Stimulated activated CD8-positive, alpha-beta memory T cell treated with anti-CD3 and anti-CD28 coated beads, Interleukin-4, amount 100 ng/mL, for 24 hours (primary cell): ENCODE data around the gene SIRT7.
"Not testable (repeated sequence)": the region's sequence is repeated elsewhere in the genome, so short reads cannot be mapped to it uniquely, and the experiment has no call there.

ENCODE experiments used
- DNase-seq: peaks from one replicate; pipeline ENCODE4 v3.0.0-alpha.2; 2020; ENCODE audit warnings: low read depth

Gene SIRT7

DNA sequence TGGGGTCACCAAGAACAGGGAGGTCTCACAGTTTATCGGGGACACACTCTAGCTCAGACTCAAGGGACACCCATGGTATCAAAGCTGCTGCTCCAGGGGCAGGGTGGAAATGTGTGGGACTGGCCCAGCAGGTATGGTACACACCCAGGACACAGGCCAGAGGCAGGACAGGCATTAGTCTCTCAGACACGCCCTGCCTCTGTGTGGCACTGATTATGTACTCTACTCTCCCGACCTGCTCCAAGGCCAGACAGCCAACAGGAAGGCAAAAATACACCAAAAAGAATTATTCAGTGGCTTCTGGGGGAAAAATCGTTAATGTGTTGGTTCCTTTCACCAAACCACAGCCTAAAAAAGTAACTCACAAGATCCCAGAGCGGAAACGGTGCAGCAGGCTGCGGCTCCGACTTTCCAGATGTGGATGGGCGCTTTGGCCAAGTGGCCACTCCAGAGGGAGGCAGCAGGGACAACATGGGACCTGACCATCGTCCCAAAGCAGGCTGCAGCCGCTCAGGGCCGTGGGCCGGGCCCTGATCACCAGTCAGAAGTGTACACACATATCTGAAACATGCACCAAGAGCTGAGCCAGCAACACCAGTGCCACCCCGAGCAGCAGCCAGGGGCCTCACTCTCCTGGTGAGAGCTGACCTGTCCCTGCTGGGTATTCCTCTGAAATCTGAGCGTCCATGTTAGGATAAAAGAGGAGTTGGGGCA is 1.0 kb upstream of the SIRT7 start:
- DNase-seq: no peak

DNA sequence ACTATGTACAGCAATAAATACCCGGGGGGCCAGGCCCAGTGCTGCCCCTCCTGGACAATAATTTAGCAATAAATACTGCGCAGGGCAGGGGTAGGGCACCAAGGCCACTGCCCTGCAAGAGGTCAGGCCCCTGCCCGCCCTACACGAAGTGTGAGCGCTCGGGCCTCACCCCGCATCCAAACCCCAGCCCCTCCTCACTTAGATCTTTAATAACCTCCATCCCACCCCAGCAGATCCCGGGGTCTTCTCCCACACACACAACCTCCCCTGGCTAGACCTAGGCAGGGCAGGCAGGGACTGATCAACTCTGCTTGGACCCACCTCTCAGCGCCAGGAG is 325 bp upstream of the SIRT7 start:
- DNase-seq: not testable (repeated sequence)

DNA sequence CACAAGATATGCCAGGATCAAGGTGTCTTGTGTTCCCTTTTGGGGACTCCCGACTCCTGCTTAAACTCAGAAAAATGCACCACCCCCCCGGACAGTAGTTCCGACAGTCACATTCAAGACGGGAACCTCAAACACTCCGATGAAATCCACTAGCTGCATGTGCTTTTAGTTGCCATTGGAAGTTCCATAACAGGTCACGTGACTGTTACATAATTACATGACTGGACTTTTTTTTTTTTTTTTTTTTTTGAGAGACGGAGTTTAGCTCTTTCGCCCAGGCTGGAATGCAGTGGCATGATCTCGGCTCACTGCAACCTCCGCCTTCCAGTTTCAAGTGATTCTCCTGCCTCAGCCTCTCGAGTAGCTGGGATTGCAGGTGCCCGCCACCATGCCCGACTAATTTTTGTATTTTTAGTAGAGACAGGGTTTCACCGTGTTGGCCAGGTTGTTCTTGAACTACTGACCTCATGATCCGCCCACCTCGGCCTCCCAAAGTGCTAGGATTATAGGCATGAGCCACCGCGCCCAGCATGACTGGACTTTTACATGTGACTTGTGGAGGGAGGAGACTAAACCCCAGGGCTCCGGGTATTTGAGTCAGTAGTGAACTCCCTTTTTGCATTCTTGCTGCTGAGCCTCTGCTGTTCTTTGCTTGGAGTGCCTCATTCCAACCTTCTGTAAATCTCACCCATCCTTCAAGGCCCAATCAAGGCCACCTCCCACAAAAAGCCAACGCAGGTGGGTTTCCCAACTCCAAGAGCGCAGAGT is 1.6 kb downstream of the SIRT7 start:
- no peak for DNase-seq

DNA sequence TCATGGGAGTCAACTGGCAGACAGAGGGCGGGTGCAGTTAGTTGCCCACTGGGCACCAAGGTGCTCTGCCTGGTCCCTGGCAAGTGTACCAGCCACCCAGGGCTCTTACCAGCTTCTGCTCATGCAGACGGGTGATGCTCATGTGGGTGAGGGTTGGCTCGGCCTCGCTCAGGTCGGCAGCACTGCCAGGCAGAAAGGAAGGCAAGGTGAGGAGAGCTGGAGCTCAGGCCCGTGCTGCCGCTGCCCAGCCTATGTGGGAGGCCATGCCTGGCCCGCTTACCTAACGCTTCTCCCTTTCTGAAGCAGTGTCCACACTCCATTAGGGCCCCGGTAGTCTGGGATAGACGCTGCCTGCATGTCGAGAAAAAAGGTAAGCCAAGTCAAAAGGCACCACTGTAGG is 2.6 kb downstream of the SIRT7 start:
- DNase-seq: no peak

DNA sequence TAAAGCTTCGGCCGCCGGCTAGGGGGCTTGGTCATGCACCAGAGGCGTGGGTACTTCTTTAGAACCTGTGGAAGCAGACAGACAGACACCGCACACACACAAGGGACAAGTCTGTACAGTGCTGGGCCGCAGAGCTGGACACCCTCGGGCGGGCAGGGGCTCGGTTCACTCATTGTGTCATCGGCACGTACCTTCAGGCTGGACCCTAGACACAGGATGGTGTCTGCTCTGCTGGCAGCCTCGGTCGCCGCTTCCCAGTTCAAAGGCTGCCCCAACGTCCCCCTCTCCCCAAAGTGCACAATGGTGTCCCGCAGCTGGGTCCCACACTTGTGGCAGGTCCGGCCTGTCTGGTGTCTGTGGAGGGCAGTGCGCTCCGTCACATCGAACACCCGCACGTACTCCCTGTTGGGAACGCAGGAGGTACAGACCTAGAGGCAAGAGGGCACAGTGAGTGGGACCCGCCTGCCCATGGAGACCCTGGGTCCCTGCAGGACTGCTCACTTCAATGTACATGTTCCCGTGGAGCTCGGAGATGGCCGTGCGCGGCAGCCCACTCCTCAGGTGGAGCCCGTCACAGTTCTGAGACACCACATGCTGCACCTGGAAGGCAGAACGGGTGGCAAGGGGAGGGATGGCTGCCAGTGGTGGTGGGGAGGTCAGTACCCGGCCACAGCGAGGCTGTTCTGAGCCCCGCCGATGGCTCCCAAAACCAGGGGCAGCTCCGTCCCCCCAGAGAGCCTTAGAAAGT is 3.7 kb downstream of the SIRT7 start:
- DNase-seq: no peak

DNA sequence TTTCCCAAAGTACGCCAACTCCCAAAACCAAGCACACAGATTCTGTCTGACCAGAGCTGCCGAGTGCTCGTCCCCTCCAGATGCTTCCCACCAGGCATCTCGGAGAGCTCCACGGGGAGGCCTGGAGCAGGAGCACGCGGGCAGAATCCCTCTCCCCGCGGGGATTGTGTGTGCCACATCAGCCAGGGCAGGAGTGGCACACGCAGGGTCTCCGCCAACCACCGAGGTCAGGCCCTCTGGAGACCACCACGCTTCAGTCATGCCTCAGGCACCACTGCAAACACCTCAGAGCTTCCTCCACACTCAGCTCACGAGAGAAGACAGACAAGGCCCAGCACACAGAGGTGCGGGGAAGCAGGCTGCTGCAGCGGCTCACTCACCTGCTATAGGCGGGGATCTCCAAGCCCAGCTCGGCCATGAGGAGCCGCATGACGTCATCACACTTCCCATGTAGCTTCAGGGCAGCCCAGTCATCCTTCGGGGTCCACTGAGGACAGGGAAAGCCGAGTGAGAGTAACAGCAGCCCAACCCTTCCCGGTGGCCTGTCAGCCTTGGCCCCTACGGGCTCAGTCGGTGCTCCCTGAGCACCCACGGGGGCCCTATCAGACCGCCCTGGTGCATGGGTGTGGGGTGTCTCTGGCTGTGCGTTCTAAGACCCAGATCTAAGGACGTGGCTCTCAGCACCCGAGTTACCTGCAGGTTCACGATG is 4.4 kb downstream of the SIRT7 start:
- DNase-seq: no peak

DNA sequence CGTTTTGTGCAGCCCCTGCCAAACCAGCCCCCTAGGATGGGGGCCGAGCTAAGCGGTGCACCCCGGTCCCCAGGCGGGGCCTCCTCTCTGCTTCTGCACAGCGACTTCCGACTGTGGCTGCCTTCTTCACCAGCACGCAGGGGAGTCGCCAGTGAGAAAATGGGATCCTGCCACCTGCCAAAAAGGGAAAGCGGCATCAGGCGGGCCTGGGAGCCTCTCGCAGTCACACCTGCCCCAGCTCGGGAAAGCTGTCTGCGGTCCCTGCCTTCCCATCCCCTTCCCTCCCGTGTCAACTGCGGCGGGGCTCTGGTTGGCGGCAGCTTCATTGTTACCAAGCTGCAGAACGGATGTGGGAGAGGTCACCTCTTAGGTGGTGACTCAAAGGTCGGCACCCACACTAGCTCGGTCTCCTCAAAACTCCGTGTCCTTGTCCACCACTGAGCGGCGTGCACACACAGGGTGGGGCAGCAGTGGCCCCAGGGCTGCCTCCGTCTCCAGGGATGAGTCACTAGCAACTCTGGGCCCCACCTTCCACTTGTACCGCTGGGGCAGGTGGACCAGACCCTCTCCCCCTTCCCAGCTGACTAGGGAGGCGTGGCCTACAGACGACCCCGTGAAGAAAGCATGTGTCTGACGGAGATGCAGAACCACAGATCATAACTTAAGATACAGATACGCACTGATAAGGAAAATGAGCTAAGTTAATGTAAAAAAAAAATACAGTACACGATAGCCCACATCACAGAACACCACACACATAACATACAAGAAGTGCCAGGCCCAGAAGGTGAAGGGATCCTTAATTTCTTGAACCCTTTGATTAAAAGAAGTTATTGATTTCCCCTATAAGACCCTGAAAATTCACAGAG is 5.3 kb downstream of the SIRT7 start:
- DNase-seq: no peak

DNA sequence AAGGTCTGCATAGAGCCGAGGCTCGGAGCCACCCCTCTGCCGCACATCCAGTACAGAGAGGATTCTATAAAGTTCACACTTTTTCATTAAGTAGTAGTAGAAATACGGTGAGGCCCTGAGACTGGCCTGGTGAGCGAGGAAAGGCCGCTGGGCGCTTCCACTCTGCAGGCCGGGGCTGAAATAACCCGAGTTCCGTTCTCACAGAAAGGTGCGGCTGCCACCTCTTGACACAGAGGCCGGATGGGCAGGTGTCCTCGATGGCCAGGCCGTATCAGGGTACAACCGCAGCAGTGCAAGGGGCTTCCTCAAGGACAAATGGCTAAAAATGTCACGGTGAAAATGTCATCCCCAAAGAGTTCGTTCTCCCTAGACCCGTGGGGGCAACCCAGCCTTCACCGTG is 6.0 kb downstream of the SIRT7 start:
- no peak for DNase-seq

DNA sequence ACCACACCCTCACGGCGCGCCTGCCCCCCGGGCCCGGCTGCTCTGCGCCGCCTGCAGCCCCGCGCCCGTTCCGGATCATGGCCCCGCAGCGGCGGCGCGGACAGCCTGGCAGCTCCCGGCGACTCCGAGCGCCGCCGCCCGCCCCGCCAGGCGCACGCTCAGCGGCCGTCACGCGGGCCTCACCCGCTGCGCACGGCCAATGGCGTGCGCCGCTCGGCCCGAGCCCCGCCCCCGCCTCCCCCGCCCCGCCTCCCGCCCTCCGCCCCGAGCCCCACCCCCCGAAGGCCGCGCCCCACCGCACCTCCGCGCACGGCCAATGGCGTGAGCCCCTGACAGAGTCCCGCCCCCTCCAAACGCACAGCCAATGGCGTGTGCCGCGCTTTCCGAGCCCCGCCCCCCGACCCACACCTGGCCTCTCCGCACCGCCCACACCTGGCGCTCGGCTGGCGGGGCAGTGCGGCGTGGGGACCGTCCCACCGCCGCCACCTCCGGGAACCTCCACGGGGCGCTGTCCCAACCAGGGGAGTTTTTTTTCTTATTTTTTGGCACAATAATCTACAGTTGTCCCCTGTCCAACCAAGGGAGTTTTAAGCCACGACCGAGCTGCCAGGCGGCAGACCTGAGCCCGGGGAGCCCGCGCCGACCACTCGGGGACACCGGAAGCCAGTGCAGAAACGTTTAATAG is 6.6 kb downstream of the SIRT7 start, which contains the start of gene PCYT2:
TSS of gene PCYT2 (minus strand) at position 123 of the 685 bp plus-strand sequence. CDS start at position 79, 44 bp downstream.
- DNase-seq: peak; percentile 85

DNA sequence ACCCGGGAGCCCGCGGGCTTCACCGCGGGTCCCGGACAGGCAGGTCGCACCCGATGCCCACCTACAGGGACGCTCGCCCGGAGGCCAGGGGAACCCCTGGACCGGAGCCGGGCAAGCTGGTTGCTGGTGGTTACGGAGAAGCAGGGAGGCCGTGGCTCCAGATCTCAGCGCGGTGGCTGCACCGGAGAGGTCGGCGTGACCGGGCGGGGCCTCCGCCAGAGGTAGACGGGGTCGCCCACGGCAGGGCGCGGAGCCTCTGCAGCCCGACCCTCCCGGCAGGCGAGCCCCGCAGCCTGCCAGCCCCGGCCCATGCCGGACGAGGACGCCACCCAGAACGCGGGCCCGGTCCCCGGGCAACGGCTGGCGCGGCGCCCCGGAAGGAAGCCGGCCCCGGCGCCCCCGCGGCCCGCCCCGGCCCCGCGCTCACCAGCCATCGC is 7.1 kb downstream of the SIRT7 start:
- DNase-seq: no peak

DNA sequence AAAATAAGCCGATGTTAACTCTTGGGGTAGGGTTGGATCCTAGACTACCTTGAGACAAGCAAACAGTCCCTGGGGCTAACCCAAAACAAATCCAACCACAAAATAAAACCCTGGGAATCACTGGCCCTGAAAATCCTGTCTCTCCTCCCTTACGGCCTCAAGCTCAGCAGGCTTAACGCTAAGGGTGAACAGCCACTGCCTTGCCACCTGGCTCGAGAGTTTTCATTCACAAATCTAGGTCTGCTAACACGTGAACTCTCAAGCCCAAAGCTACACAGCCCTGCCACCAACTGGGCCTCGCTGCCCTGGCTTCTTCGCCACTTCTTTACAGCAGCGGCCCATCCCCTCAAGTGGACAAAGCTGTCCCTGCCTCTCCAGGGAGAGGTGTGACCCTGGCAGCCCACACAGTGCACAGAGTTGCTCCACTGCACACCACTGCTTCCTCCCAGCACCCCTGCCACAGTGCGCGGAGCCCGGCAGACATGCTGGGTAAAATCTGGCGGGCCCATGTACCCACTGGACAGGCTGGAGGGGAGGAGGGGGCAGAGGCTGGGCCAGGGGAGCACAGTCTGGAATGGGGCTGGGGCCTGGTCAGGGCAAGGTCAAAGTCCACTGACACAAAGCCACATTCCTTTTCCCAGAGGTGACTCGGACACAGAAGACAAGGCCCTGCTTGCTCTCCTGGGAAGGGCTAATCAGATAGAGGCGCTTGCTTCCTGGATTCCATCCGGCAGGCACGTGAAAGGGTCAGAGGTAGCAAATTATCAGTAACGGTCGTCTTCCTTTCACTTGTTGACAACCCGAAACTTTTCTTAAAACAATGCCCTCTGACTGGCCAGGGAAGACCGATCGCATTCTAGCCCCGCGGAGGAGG is 7.8 kb downstream of the SIRT7 start:
- DNase-seq: no peak

DNA sequence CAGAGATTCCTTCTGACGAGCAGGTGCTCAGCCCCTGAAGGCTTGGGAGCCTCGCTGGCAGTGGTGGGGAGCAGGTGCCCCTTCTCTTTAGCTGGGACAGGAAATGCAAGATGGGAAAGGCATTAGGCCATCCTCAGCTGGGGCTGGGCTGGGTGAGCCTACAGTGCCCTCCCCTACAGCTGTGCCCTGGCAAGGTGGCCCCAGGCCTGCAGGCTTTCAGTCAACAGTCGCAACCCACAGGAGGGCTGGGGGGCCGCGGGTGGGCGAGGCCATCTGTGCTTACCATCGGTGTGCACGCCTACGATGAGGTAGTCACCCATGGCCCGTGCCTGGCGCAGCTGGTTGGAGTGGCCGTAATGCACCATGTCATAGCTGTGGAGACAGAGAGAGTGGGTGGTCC is 8.7 kb downstream of the SIRT7 start:
- DNase-seq: no peak

DNA sequence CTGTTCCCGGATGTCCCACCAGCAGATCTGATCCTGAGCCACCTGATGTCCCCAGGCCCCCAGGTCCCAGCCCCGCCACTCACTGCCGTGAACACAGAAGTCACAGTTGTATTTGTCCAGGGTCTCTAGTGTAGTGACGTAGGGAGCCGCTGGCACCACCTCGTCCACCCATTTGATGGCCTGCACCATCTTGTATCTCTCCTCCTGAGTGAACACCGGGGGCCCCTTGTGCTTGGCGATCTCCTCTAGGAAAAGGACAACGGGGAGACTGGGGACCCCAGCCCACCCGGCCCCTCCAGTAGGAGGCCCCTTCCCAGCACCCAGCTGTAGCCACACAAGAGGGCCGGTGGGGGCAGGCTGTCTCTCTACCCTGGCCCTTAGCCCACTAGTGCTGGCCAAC is 9.2 kb downstream of the SIRT7 start:
- no peak for DNase-seq

DNA sequence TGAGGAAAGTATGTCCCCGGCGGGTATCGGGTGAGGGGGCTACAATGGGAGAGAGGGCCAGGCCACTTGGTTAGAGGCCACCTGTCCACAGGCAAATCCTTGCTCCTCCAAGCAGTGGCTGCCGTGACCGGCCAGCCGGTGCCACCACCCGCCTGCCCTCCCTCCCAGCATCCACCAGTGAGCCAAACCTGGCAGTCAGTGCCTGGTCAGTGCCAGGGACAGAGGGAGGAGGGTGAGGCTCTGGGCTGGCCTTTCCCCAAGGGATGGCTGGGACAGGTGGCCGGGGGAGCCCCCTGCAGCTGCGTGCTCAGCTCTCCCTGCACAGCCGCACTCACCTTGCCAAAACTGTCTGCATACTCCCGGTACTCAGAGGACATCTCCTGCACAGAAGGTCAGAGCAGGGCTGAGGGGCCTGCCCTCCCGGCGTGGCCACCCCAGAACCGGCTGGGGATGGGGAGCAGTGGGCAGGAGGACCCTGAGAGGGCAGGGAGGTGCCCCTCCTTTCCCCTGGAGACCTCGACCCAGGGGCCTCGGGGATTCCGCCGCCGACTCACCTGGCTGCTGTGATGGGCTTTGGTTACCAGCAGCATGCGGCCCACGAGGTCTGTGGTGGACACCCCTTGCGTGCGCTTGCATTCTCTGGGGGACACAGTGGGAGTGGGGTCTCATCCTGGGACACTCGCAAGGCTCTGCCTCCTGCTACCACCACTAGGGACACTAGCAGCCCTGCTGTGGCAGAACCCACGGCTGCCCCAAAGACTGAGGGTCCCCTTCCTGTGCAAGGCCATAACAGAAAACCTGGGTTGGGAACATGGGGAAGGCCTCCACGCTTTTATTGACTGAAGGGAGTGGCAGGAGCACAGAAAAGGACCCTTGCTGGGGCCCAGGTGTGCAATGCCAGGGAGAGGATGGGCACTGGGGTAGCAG is 10.5 kb downstream of the SIRT7 start:
- DNase-seq: no peak

DNA sequence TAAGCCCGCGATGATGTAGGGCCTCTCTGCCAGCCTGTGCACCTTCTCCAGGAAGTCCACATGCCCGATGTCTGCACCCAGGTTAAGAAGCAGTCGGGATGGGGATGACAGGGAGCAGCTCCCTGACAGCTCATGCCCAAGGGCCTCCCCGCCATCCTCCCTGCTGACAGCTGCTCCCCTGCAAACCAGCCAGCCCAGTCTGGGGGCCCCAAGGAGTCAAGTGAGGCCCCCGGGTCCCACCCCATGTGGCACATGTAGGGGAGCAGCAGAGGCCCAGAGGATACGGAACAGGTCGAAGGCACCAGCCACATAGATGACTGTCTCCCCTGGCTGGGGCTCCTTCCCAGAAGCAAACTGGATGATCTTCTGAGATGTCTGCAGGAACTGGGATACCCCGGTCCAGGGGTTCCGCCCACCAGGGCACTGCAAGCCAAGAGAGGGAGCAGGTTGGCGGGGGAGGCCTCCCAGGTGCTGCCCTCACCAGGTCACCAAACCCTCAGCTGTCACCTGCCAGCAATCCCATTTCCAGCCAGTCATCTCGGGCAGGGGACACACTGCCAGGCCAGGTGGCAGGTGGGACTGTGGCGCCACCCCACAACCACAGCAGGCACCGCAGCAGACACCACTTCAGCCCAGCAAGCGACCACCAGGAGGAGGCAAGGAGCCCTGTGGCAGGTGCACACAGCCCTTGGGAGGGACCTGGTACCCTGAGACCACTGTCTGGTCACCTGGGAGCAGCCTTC is 11.3 kb downstream of the SIRT7 start:
- no peak for DNase-seq

DNA sequence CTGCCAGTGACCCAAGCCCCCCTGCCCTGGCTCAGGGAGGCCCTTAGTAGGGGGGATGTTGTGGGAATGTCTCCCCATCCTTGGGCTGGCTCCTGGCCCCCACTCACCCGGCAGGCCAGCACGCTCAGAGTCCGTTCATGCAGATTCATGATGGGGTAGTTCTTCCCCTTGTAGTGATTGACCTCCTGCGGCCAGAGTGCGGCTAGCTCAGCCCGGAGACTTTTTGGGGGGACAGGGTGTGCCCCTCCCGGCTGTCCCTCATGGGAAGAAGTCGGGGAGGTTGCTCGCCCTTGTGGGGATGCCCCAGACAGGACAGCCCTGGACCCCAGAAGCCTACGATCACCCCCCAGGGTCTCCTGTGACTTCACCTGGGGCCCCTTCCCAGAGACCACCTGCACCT is 12.0 kb downstream of the SIRT7 start:
- no peak for DNase-seq

DNA sequence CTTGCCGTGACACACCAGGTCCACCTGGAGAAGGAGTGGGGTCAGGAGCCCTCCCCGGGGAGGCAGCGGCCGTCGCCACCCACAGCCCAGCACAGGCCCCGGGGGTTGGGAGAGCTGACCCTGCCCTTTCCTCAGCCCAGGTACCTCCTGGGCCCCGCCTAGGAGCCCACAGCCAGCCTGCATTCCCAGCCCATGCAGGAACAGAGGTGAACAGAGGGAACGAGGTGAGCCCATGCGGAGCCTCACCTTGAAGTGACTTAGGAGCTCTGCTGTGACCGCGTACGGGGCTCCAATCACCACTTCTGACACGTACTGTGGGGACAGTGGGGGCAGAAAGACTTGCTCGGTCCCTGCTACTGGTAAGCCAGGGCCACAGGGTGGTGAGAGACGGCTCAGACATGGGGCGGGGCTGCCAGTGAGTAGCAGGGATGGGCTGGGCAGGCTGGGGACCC is 12.5 kb downstream of the SIRT7 start:
- no peak for DNase-seq
